ENCODE data around the gene PPP2R2C. TPM values are rescaled to one million over a fixed set of nuclear protein-coding genes. Genes with fewer than 3 reads are reported as not detected.

The PPP2R2C gene
- total RNA-seq, 1 experiment from 2014 or later: 32.9 TPM

DNA sequence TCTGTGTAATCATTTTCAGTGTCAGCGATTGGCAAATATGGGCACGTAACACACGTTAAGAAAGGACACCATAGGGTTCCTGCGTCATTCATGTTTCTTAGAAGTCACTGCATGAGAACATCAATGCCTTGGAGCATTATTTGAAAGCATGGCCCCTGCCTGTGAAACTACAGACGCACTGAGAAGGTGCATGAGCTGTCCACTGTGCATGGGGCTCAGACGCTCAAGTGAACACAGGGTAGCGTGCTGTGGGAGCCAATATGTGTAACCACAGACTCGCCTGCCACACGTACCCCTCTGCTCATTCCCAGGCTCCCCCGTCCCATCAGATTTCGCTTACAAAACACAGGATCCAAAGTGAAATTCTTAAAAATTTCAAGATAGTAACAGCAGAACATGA, 6.5 kb downstream of the PPP2R2C start:
- TF ChIP-seq ZNF274 (IDR thresholded peaks at IDR 0.05; ENCODE audit: low read depth, low read length) (no peak), EGR1 (IDR thresholded peaks at IDR 0.05; ENCODE audit: low read depth) (no peak), TCF7L2 (IDR thresholded peaks at IDR 0.05; ENCODE audit: borderline replicate concordance, extremely low read depth, insufficient read depth, insufficient read length) (no peak), EZH2phosphoT487 (IDR thresholded peaks at IDR 0.05; ENCODE audit: borderline replicate concordance) (no peak)
- TF ChIP-seq, protein P1, sequence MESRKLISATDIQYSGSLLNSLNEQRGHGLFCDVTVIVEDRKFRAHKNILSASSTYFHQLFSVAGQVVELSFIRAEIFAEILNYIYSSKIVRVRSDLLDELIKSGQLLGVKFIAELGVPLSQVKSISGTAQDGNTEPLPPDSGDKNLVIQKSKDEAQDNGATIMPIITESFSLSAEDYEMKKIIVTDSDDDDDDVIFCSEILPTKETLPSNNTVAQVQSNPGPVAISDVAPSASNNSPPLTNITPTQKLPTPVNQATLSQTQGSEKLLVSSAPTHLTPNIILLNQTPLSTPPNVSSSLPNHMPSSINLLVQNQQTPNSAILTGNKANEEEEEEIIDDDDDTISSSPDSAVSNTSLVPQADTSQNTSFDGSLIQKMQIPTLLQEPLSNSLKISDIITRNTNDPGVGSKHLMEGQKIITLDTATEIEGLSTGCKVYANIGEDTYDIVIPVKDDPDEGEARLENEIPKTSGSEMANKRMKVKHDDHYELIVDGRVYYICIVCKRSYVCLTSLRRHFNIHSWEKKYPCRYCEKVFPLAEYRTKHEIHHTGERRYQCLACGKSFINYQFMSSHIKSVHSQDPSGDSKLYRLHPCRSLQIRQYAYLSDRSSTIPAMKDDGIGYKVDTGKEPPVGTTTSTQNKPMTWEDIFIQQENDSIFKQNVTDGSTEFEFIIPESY (IDR thresholded peaks at IDR 0.05; ENCODE audit: extremely low read depth, insufficient replicate concordance, low read length): no peak
- TF ChIP-seq, protein P2, sequence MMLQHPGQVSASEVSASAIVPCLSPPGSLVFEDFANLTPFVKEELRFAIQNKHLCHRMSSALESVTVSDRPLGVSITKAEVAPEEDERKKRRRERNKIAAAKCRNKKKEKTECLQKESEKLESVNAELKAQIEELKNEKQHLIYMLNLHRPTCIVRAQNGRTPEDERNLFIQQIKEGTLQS (IDR thresholded peaks at IDR 0.05): no peak
- no peak overlapping the region for H3K4me2 ChIP-seq (ENCODE audit: low read length)
- H3K9me2 ChIP-seq (ENCODE audit: insufficient read depth): no peaks in the 10 kb centered on the region
- DNase-seq (ENCODE audit: low read depth, low spot score): no peak
- H3K79me2 ChIP-seq (ENCODE audit: insufficient read depth, low read length): peaks cover 55% of the 10 kb centered on the region
- H3K9me3 ChIP-seq (ENCODE audit: control insufficient read depth in 1 of 2, insufficient read depth in 1 of 2, low read depth in 1 of 2, low read length in 2 of 2): no peaks in the 10 kb centered on the region
- H3K27me3 ChIP-seq (ENCODE audit: insufficient read depth, low read length): no peaks in the 10 kb centered on the region
- POLR2A ChIA-PET: no interaction called here
- H4K20me1 ChIP-seq (ENCODE audit: insufficient read depth): 0 out of 2 replicates have a peak, but pooled peaks cover 2% of the 10 kb centered on the region
- RAD21 ChIA-PET (ENCODE audit: low non-redundant PET in 1 of 2, low total read pairs in 2 of 2, uncharacterized antibody in 2 of 2, unreplicated experiment in 2 of 2): no interaction called here
- ATAC-seq: no peak
- H2AFZ ChIP-seq (ENCODE audit: low read depth, low read length, poor library complexity, severe bottlenecking): no peak overlapping the region
- no peak overlapping the region for H3K4me3 ChIP-seq (replicated peaks in 1 of 2; ENCODE audit: low read depth in 1 of 2, low read length in 2 of 2)
- CTCF ChIA-PET: no interaction called here
- intact Hi-C loops (cut with micrococcal nuclease): loop anchor here (5.0 kb wide), 1 partner anchor 74 kb away; no protein-coding TSS in a partner anchor
- no peak overlapping the region for H3K27ac ChIP-seq (ENCODE audit: low read depth, low read length)
- H3K9ac ChIP-seq (ENCODE audit: low read length): no peak overlapping the region
- H3K4me1 ChIP-seq (ENCODE audit: control insufficient read depth in 1 of 2, insufficient read depth in 2 of 2, low read length in 2 of 2): peaks cover 3 to 14% of the 10 kb centered on the region in 2 experiments; a peak in 2 of 4 replicates
- no peaks in the 10 kb centered on the region for H3K36me3 ChIP-seq (ENCODE audit: control insufficient read depth in 1 of 2, insufficient read depth in 2 of 2, low read length in 2 of 2)
- BruUV-seq (replicated peaks): no TSS peak

All from HCT116 (cell line).